ENCODE measurements around the gene CASP10. TPM values are rescaled to one million over a fixed set of nuclear protein-coding genes. Genes with fewer than 3 reads are reported as not detected.
"Not testable (repeated sequence)": the region's sequence is repeated elsewhere in the genome, so short reads cannot be mapped to it uniquely, and the experiment has no call there.

CASP10 gene, protein sequence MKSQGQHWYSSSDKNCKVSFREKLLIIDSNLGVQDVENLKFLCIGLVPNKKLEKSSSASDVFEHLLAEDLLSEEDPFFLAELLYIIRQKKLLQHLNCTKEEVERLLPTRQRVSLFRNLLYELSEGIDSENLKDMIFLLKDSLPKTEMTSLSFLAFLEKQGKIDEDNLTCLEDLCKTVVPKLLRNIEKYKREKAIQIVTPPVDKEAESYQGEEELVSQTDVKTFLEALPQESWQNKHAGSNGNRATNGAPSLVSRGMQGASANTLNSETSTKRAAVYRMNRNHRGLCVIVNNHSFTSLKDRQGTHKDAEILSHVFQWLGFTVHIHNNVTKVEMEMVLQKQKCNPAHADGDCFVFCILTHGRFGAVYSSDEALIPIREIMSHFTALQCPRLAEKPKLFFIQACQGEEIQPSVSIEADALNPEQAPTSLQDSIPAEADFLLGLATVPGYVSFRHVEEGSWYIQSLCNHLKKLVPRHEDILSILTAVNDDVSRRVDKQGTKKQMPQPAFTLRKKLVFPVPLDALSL
- 12.7 and 13.1 TPM in 2 replicates for total RNA-seq

DNA sequence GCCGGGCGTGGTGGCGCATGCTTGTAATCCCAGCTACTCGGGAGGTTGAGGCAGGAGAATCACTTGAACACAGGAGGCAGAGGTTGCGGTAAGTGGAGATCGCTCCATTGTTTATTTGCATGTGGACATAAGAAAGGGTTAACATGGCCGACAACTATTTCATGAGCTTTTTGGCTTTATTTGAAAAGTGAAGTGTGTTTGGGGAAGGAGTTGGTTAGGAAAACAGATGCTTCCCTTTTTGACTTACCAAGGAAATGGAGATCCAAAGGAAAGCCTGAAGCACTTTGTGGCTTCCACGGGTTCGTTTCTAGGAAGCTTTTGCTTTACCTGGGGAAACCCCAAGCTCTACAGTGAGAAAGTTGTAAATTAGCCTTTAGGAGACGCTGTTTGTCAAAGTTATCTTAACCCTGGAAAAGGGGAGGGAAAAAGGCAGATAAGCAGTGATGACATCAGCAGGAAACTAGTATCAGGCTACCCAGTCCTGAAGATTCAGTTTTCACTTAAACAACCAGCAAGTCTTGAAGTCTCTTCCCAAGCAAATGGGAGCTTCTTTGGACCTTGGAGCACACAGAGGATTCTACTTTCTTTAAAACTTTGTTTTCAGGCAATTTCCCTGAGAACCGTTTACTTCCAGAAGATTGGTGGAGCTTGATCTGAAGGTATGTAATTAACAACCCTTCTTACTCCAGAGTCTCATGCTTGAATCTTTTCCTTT lies at the start of gene CASP10:
CASP10 (plus strand) TSS at position 492 of the 715 bp plus-strand sequence. CDS start 2,637 bp downstream, outside the sequence.
- peaks cover 49% of the 10 kb centered on the region for H3K4me1 Mint-ChIP-seq
- DNase-seq, result peak; percentile 87
- intact Hi-C loops (cut with micrococcal nuclease), result loop anchor here (1.0 to 5.0 kb wide), 6 partner anchors 49 to 850 kb away; partner anchors contain the start of genes BZW1, FZD7 and ORC2
- peaks cover 18% of the 10 kb centered on the region for H3K36me3 Mint-ChIP-seq (ENCODE audit: low read depth)
- no peaks in the 10 kb centered on the region for H3K27me3 Mint-ChIP-seq
- peak within 1 kb of the TSS; percentile 98 for H3K4me3 Mint-ChIP-seq
- H3K27ac Mint-ChIP-seq, result peak within 1 kb of the TSS; percentile 95
- H3K9me3 Mint-ChIP-seq, result peaks cover 4% of the 10 kb centered on the region

DNA sequence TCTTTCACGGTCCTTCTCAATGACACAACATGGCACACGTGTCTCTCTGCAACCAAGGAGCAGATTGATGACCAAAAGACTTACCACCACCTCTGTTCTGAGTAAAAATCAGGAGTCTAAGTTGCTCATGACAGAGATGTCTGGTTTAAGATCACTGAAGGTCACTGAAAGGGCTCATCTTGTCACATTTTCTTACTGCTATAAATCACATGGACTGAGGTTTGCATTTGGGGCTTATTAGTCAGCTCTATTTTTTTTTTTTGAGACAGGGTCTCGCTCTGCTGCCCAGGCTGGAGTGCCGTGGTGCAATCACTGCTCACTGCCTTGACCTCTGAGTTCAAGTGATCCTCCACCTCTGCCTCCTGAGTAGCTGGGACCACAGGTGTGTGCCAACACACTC lies 47.6 kb upstream of the CASP10 start:
- no peak for DNase-seq
- H3K4me3 Mint-ChIP-seq, result peak overlapping the region; percentile 70
- H3K4me1 Mint-ChIP-seq, result peaks cover 51% of the 10 kb centered on the region
- H3K27ac Mint-ChIP-seq, result peak overlapping the region; percentile 78
- H3K27me3 Mint-ChIP-seq, result no peaks in the 10 kb centered on the region
- intact Hi-C loops (cut with micrococcal nuclease), result no loop called here
- H3K9me3 Mint-ChIP-seq, result no peaks in the 10 kb centered on the region
- peaks cover 89% of the 10 kb centered on the region for H3K36me3 Mint-ChIP-seq (ENCODE audit: low read depth)

- Mint-ChIP-seq H3K4me3 (peak overlapping the region; percentile 24), H3K27ac (peak overlapping the region; percentile 80), H3K4me1 (peaks cover 58% of the 10 kb centered on the region), H3K9me3 (no peaks in the 10 kb centered on the region), H3K27me3 (no peaks in the 10 kb centered on the region), H3K36me3 (ENCODE audit: low read depth) (peaks cover 84% of the 10 kb centered on the region)
- DNase-seq, result no peak
- intact Hi-C loops (cut with micrococcal nuclease), result no loop called here
Measured at GRCh38 chr2:201136889-201137321, 46.0 kb upstream of the CASP10 start.

GRCh38 chr2:201137505-201138400 lies 45.2 kb upstream of the CASP10 start:
- Mint-ChIP-seq H3K4me1 (peaks cover 53% of the 10 kb centered on the region), H3K4me3 (no peak overlapping the region), H3K27ac (peak overlapping the region; percentile 70)

DNA sequence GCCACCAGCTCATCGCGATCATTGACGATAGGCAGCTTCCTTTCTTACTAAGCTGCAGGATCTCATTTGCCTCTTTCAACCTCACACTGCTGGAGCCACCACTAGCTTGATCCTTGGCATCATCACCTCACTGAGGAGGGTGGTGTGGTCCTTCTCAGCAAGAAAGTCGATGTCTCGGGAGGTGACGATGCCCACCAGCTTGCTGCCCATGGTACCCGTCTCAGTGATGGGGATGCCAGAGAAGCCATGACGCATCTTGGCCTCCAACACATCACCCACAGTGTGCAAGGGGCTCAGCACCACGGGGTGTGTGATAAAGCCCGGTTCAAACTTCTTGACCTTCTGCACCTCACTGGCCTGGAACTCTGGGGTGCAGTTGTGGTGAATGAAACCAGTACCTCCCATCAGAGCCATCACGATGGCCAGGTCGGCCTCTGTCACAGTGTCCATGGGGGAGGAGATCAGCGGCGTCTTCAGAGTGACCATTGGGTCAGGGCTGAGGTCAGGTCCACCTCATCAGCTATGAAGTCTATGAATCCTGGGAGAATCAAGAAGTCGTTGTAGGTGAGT lies 44.5 kb upstream of the CASP10 start:
- intact Hi-C loops (cut with micrococcal nuclease), result no loop called here
- no peak for DNase-seq
- Mint-ChIP-seq H3K4me3 (peak overlapping the region; percentile 28), H3K9me3 (no peaks in the 10 kb centered on the region), H3K27ac (peak overlapping the region; percentile 63), H3K4me1 (peaks cover 47% of the 10 kb centered on the region), H3K36me3 (ENCODE audit: low read depth) (peaks cover 74% of the 10 kb centered on the region), H3K27me3 (no peaks in the 10 kb centered on the region)

More at GRCh38 chr2:201137505-201138400, 45.2 kb upstream of the CASP10 start:
- H3K36me3 Mint-ChIP-seq (ENCODE audit: low read depth), result peaks cover 82% of the 10 kb centered on the region
- DNase-seq, result no peak
- H3K9me3 Mint-ChIP-seq, result no peaks in the 10 kb centered on the region
- intact Hi-C loops (cut with micrococcal nuclease), result no loop called here
- H3K27me3 Mint-ChIP-seq, result no peaks in the 10 kb centered on the region

DNA sequence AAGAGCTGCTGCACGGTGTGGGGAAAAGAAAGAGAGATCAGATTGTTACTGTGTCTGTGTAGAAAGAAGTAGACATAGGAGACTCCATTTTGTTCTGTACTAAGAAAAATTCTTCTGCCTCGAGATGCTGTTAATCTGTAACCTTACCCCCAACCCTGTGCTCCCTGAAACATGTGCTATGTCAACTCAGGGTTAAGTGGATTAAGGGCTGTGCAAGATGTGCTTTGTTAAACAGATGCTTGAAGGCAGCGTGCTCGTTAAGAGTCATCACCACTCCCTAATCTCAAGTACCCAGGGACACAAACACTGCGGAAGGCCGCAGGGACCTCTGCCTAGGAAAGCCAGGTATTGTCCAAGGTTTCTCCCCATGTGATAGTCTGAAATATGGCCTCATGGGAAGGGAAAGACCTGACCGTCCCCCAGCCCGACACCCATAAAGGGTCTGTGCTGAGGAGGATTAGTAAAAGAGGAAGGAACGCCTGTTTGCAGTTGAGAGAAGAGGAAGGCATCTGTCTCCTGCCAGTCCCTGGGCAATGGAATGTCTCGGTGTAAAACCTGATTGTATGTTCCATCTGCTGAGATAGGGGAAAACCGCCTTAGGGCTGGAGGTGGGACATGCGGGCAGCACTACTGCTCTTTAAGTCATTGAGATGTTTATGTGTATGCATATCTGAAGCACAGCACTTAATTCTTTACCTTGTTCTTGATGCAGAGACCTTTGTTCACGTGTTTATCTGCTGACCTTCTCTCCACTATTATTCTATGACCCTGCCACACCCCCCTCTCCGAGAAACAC lies 43.8 kb upstream of the CASP10 start:
- Mint-ChIP-seq H3K4me1 (peaks cover 45% of the 10 kb centered on the region), H3K27ac (peak overlapping the region; percentile 63), H3K36me3 (ENCODE audit: low read depth) (peaks cover 71% of the 10 kb centered on the region), H3K4me3 (peak overlapping the region; percentile 28)
- DNase-seq; H3K9me3 Mint-ChIP-seq; intact Hi-C loops (cut with micrococcal nuclease); H3K27me3 Mint-ChIP-seq: not testable (repeated sequence)

DNA sequence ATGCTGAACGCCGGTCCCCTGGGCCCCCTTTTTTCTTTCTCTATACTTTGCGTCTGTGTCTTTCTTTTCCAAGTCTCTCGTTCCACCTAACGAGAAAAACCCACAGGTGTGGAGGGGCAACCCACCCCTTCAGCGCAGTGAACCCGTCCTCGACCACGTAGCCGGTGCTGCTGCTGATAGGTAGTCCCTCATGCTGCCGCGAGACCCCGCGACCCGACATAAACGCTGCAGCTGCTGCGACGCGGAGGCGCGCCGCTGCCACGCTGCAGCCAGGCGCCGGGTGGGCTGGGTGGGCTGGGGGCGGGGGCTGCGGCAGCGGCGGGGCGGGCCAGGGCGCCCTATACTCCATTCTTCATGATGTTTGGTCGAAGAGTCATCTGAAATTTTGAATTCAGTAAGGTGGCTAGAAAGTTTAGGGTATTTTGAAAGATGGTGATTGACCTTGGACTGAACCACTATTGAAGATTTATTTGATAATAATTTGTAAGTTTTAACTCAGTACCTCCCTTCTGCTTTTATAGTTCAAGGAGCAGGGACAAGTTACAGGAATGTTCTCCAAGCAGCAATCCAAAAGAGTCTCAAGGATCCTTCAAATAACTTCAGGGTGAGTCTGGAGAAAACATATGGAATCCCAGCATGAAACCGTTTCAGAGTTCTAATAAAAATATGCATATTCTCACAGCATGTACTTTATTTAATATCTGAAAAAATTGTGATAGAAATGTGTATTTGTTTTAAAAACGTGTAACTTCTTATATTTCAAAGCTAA lies 42.9 kb upstream of the CASP10 start:
- peaks cover 43% of the 10 kb centered on the region for H3K4me1 Mint-ChIP-seq
- intact Hi-C loops (cut with micrococcal nuclease), result no loop called here
- no peaks in the 10 kb centered on the region for H3K27me3 Mint-ChIP-seq
- H3K27ac Mint-ChIP-seq, result no peak overlapping the region
- peaks cover 71% of the 10 kb centered on the region for H3K36me3 Mint-ChIP-seq (ENCODE audit: low read depth)
- H3K4me3 Mint-ChIP-seq, result no peak overlapping the region
- no peak for DNase-seq
- no peaks in the 10 kb centered on the region for H3K9me3 Mint-ChIP-seq

DNA sequence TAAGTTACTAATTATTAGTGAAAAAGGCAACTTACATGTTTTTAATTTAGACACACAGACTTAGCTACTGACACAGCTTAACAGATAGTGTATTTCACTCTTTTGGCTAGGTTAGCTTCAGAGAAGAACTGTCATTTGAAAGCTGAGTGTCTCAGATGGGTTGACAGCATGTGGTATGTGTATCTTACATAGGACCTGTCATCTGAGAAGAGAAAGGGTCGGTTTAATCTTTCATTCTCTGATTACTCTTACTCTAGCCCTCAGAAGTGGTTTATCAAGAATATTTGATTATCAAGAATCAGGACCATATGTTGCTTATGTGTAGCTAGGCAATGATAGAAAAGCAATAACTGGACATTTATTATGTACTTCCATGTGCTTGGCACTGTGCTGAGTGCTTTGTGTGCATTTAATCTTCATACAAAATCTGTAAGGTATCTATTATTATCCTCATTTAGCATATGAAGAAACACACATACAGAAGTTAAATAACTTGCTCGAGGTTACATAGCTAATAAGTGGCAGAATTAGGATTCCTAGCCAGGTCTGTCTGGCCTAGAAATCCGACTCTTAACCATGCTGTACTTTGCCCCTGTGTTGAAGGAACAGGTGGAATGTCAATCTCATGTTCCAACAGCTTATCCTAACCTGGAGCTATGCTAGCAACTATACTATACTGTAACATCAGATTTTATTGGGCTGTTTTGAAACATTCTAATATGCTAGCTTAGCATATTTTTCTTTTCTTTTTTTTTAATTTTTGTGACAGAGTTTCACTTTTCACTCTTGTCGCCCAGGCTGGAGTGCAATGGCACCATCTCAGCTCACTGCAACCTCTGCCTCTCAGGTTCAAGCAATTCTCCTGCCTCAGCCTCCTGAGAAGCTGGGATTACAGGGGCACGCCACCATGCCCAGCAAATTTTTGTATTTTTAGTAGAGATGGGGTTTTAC lies 38.6 kb upstream of the CASP10 start:
- Mint-ChIP-seq H3K27me3 (no peaks in the 10 kb centered on the region), H3K36me3 (ENCODE audit: low read depth) (peaks cover 56% of the 10 kb centered on the region), H3K4me3 (no peak overlapping the region), H3K9me3 (no peaks in the 10 kb centered on the region), H3K27ac (peak overlapping the region; percentile 3), H3K4me1 (peaks cover 23% of the 10 kb centered on the region)
- intact Hi-C loops (cut with micrococcal nuclease), result no loop called here
- DNase-seq, result no peak

- intact Hi-C loops (cut with micrococcal nuclease), result no loop called here
- H3K27ac Mint-ChIP-seq, result peak overlapping the region; percentile 56
- H3K4me1 Mint-ChIP-seq, result peaks cover 24% of the 10 kb centered on the region
- no peaks in the 10 kb centered on the region for H3K9me3 Mint-ChIP-seq
- H3K27me3 Mint-ChIP-seq, result no peaks in the 10 kb centered on the region
- H3K36me3 Mint-ChIP-seq (ENCODE audit: low read depth), result peaks cover 68% of the 10 kb centered on the region
- H3K4me3 Mint-ChIP-seq, result no peak overlapping the region
- DNase-seq, result no peak
Measured at GRCh38 chr2:201148434-201148990, 34.4 kb upstream of the CASP10 start.

DNA sequence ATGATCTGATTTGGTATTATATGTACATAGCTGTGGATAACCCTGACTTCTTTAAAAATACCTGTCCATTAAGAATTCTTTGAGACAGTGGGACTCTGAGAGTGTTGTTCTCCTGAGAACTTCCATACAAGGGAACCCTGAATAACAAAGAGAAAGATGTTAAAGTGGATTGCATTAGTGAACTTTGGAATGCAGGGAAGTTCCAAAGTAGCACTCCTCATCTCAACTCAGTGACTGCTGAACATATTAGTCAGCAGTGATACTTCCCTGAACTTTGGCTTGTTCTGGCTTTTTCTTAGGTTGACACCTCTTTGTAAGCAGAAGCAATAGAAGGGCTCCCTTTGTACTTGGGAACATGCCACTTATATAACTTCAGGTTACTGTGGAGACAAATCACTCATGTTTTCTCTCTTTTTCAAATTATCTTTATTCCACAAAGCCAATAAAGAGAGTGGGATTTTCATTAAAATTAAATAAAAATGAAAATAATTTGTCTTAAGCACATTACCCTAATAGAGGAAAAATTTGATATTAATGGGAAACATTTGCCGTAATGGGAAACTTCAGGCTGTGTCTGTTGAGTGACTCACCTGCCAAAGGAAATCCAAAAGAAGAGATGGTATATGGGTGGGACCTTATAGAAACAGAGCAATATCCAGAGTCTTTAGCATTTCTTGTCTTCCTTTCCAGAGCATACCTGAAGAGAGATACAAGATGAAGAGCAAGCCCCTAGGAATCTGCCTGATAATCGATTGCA lies 33.7 kb upstream of the CASP10 start:
- H3K9me3 Mint-ChIP-seq, result no peaks in the 10 kb centered on the region
- peaks cover 24% of the 10 kb centered on the region for H3K4me1 Mint-ChIP-seq
- H3K27ac Mint-ChIP-seq, result peak overlapping the region; percentile 47
- intact Hi-C loops (cut with micrococcal nuclease), result no loop called here
- no peak overlapping the region for H3K4me3 Mint-ChIP-seq
- H3K27me3 Mint-ChIP-seq, result no peaks in the 10 kb centered on the region
- H3K36me3 Mint-ChIP-seq (ENCODE audit: low read depth), result peaks cover 65% of the 10 kb centered on the region
- no peak for DNase-seq

All from activated CD4-positive, alpha-beta T cell treated with anti-CD3 and anti-CD28 coated beads, Interleukin-2, amount 10 ng/mL, durations not matched to agents 24 days and 14 days (primary cell).